ENCODE measurements around the gene ADCY7. TPM values are rescaled to one million over a fixed set of nuclear protein-coding genes. Genes with fewer than 3 reads are reported as not detected.

ADCY7 gene
- total and polyA plus RNA-seq, 10 donors: 9.8 to 158 (median 99.2) TPM

GRCh38 chr16:50276326-50276640 is 9.9 kb downstream of the ADCY7 start:
- H3K4me3 ChIP-seq: peak overlapping the region in 3 of 8 donors; percentile 46 to 72 (median 46)
- 54 to 88% (median 74%) methylated on average over 1 to 2 of the region's 2 CpGs for WGBS, 5 donors
- no peaks in the 10 kb centered on the region for H3K9me3 ChIP-seq
- H3K27me3 ChIP-seq (replicated peaks in 1 of 7): no peaks in the 10 kb centered on the region
- H3K4me1 ChIP-seq: peaks cover 72 to 100% (median 100%) of the 10 kb centered on the region in 6 donors
- H3K27ac ChIP-seq: peak overlapping the region in 7 of 8 donors; percentile 61 to 98 (median 94)
- intact Hi-C loops (cut with DNase I; ENCODE audit: low total_unique reads): no loop called here
- no peak for DNase-seq
- TF ChIP-seq POLR2AphosphoS5 (IDR thresholded peaks at IDR 0.05): no peak
- TF ChIP-seq POLR2A (IDR thresholded peaks at IDR 0.05): no peak
- TF ChIP-seq CTCF (IDR thresholded peaks at IDR 0.05 in 8 of 11, conservative IDR thresholded peaks at IDR 0.05 in 3 of 11): no peak
- peaks cover 0 to 6% (median 0%) of the 10 kb centered on the region in 6 donors for H3K36me3 ChIP-seq

- peak overlapping the region in 7 of 8 donors; percentile 42 to 98 (median 94) for H3K27ac ChIP-seq
These were observed 10.6 kb downstream of the ADCY7 start for GRCh38 chr16:50276801-50277555.

GRCh38 chr16:50278251-50278650 is 11.9 kb downstream of the ADCY7 start:
- no peak for DNase-seq
- WGBS, 5 donors: 53 to 79% (median 71%) methylated on average over 3 of the region's 3 CpGs
- Histone ChIP-seq H3K4me1 (peaks cover 73 to 100% (median 100%) of the 10 kb centered on the region in 6 donors), H3K27ac (peak overlapping the region; percentile 22 to 98 (median 79)), H3K27me3 (replicated peaks in 1 of 7) (no peaks in the 10 kb centered on the region), H3K36me3 (peaks cover 0 to 6% (median 0%) of the 10 kb centered on the region in 6 donors), H3K4me3 (peak overlapping the region in 1 of 8 donors; percentile 14), H3K9me3 (no peaks in the 10 kb centered on the region)
- intact Hi-C loops (cut with DNase I; ENCODE audit: low total_unique reads): no loop called here
- no peak for TF ChIP-seq POLR2A (IDR thresholded peaks at IDR 0.05)

More at GRCh38 chr16:50276801-50277555, 10.6 kb downstream of the ADCY7 start:
- no peak for TF ChIP-seq POLR2A (IDR thresholded peaks at IDR 0.05)
- TF ChIP-seq CTCF (IDR thresholded peaks at IDR 0.05 in 8 of 11, conservative IDR thresholded peaks at IDR 0.05 in 3 of 11): no peak
- no peak for TF ChIP-seq POLR2AphosphoS5 (IDR thresholded peaks at IDR 0.05)
- H3K36me3 ChIP-seq: peaks cover 0 to 6% (median 0%) of the 10 kb centered on the region in 6 donors
- H3K9me3 ChIP-seq: no peaks in the 10 kb centered on the region
- WGBS, 5 donors: 74 to 88% (median 77%) methylated on average over 4 of the region's 4 CpGs
- H3K4me1 ChIP-seq: peaks cover 73 to 100% (median 100%) of the 10 kb centered on the region in 6 donors
- peak overlapping the region in 1 of 8 donors; percentile 72 for H3K4me3 ChIP-seq
- intact Hi-C loops (cut with DNase I; ENCODE audit: low total_unique reads): no loop called here
- DNase-seq: no peak
- no peaks in the 10 kb centered on the region for H3K27me3 ChIP-seq (replicated peaks in 1 of 7)

GRCh38 chr16:50279504-50279865 is 13.1 kb downstream of the ADCY7 start:
- Histone ChIP-seq H3K9me3 (no peaks in the 10 kb centered on the region), H3K36me3 (peaks cover 0 to 6% (median 0%) of the 10 kb centered on the region in 6 donors), H3K4me3 (peak overlapping the region in 4 of 8 donors; percentile 14 to 30 (median 22)), H3K27ac (peak overlapping the region; percentile 42 to 98 (median 79)), H3K27me3 (replicated peaks in 1 of 7) (no peaks in the 10 kb centered on the region), H3K4me1 (peaks cover 74 to 100% (median 100%) of the 10 kb centered on the region in 6 donors)
- DNase-seq: no peak
- no peak for TF ChIP-seq POLR2AphosphoS5 (IDR thresholded peaks at IDR 0.05)
- no peak for TF ChIP-seq CTCF (IDR thresholded peaks at IDR 0.05 in 8 of 11, conservative IDR thresholded peaks at IDR 0.05 in 3 of 11)
- TF ChIP-seq POLR2A (IDR thresholded peaks at IDR 0.05): no peak
- intact Hi-C loops (cut with DNase I; ENCODE audit: low total_unique reads): no loop called here
- 29 to 48% (median 47%) methylated on average over 2 of the region's 2 CpGs for WGBS, 5 donors
